Ovary (tissue), 3 donors: ENCODE data around the gene TACO1.

ENCODE experiments used
- EP300 ChIP-seq: sonication (generic); formaldehyde crosslinking; IDR thresholded peaks from one replicate; pipeline ENCODE4 v1.6.1; 2017; ENCODE audit warnings: antibody characterized with exemption
- POLR2A ChIP-seq: fragments of 450-650 bp; IDR thresholded peaks from one replicate; pipeline ENCODE4 v1.6.1; 2017; ENCODE audit warnings: antibody characterized with exemption, mild to moderate bottlenecking, moderate library complexity
- TF ChIP-seq, protein P1 (sequence below), 3 donors: fragments of 450-650 bp in 2 of 3; fragments of 200-600 bp in 1 of 3; IDR thresholded peaks; one replicate each; pipeline versions ENCODE4 v1.5.1 to v1.8.0; 2016 to 2022; ENCODE audit warnings: antibody characterized with exemption in 3 of 3, mild to moderate bottlenecking in 1 of 3
- donor health status: DM: no; HTN: no; CAD: no.

- TF ChIP-seq, protein P1, sequence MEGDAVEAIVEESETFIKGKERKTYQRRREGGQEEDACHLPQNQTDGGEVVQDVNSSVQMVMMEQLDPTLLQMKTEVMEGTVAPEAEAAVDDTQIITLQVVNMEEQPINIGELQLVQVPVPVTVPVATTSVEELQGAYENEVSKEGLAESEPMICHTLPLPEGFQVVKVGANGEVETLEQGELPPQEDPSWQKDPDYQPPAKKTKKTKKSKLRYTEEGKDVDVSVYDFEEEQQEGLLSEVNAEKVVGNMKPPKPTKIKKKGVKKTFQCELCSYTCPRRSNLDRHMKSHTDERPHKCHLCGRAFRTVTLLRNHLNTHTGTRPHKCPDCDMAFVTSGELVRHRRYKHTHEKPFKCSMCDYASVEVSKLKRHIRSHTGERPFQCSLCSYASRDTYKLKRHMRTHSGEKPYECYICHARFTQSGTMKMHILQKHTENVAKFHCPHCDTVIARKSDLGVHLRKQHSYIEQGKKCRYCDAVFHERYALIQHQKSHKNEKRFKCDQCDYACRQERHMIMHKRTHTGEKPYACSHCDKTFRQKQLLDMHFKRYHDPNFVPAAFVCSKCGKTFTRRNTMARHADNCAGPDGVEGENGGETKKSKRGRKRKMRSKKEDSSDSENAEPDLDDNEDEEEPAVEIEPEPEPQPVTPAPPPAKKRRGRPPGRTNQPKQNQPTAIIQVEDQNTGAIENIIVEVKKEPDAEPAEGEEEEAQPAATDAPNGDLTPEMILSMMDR (IDR thresholded peaks at IDR 0.05): no peak
- TF ChIP-seq POLR2A: no peak
- no peak for TF ChIP-seq EP300
These were observed 9.3 kb downstream of the TACO1 start for GRCh38 chr17:63609816-63610573.
